ENCODE data around the gene NRXN3.

DNA sequence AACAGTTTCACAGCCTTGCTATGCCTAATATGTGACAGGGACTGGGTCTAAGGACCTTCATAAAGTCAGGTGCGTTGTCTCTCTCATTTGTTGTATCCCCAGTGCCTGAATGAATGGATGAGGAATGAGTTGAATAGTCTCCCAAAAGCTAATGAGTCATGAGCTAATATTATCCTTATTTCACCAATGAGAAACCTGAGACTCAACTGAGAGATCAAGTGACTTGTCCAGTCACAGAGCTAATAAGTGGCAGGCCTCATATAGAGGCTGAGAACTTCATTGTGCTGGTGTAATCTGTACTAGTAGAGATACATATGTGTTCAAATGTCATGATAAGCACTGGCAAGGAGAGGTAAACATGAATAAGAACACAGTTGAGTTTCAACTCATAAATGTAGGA is 612.4 kb downstream of the NRXN3 start:
- no peak for TF ChIP-seq EZH2 (IDR thresholded peaks at IDR 0.05; ENCODE audit: insufficient read depth, poor library complexity, severe bottlenecking)
- no peak for TF ChIP-seq EZH2phosphoT487 (IDR thresholded peaks at IDR 0.05; ENCODE audit: insufficient read depth, low read depth)
